Thoracic aorta (tissue), 2 donors: ENCODE results near the gene LRMDA. TPM values are rescaled to one million over a fixed set of nuclear protein-coding genes. Genes with fewer than 3 reads are reported as not detected.
A peak's percentile ranks its signal among the peaks of the same experiment; 100 is the strongest.

Experiments
- ATAC-seq: fragments of 150-250 bp; one replicate; pipeline ENCODE4 v1.8.0; 2017; ENCODE audit warnings: low read depth; ENCODE audit not compliant: insufficient number of reproducible peaks, low FRiP score
- DNase-seq: peaks from one replicate; pipeline ENCODE4 v3.0.0-alpha.2; 2020; ENCODE audit warnings: low spot score
- H3K27ac ChIP-seq, 2 donors: fragments of 200-600 bp; sonication (generic); 1 replicate in 1 of 2; 2 replicates in 1 of 2; pipeline ENCODE4 v1.5.1; 2016; ENCODE audit warnings: mild to moderate bottlenecking in 2 of 2, moderate library complexity in 2 of 2
- H3K27me3 ChIP-seq: fragments of 200-600 bp; sonication (generic); replicated peaks from 2 replicates; pipeline ENCODE4 v1.6.0; 2016; ENCODE audit warnings: mild to moderate bottlenecking; ENCODE audit not compliant: insufficient read depth
- H3K36me3 ChIP-seq: fragments of 200-600 bp; sonication (generic); one replicate; pipeline ENCODE4 v1.5.1; 2016
- H3K4me1 ChIP-seq, 2 donors: fragments of 200-600 bp; sonication (generic); 1 replicate in 1 of 2; 2 replicates in 1 of 2; pipeline versions ENCODE4 v1.5.1 to v1.6.0; 2016; ENCODE audit warnings: low read depth in 2 of 2, mild to moderate bottlenecking in 1 of 2; ENCODE audit not compliant: control insufficient read depth in 1 of 2
- H3K4me3 ChIP-seq: fragments of 200-600 bp; sonication (generic); 2 replicates; pipeline ENCODE4 v1.5.1; 2016; ENCODE audit warnings: mild to moderate bottlenecking
- H3K9me3 ChIP-seq: fragments of 200-600 bp; sonication (generic); 2 replicates; pipeline ENCODE4 v1.5.1; 2016
- CTCF ChIP-seq: fragments of 200-600 bp; sonication (generic); IDR thresholded peaks from one replicate; pipeline ENCODE4 v1.5.1; 2019; ENCODE audit warnings: antibody characterized with exemption
- total RNA-seq, 2 donors: library from RNA; depleted of rRNA; stranded (reverse); fragments of >200 nt; gene quantifications; one replicate each; pipeline versions ENCODE4 v1.1.0 to v1.2.3, GENCODE V29; 2016

The LRMDA gene
- total RNA-seq, 2 donors from 2014 or later, result 8.3 to 36.6 TPM

- TF ChIP-seq CTCF, result no peak
- H3K27me3 ChIP-seq, result no peaks in the 10 kb centered on the region
- no peak for DNase-seq
- H3K4me3 ChIP-seq, result no peak overlapping the region
- no peak overlapping the region for H3K27ac ChIP-seq
- H3K4me1 ChIP-seq, result peaks cover 7 to 16% of the 10 kb centered on the region in 2 donors
- no peaks in the 10 kb centered on the region for H3K9me3 ChIP-seq
- no peaks in the 10 kb centered on the region for H3K36me3 ChIP-seq
- no peak for ATAC-seq
Observed at GRCh38 chr10:75976681-75977080, 545.3 kb downstream of the LRMDA start.

DNA sequence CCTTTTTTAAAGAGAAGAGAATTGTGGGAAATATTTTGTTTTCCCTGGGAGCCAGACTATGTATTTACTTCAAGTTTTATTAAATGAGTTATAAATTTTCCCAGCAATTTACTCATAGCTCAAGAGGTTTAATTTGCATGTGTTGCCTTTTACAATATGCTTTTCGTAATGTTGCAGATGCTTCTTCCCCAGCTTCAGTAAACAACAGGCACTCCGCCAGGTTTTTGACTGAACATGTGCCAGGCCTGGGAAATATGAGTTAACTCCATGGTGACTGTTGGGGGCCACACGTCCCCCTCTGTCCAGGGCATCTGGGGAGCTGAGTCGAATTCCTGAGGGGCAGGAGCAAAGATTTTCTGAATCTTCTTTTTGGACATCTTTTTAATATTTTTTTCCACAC, 545.7 kb downstream of the LRMDA start:
- ATAC-seq, result no peak
- Histone ChIP-seq H3K9me3 (no peaks in the 10 kb centered on the region), H3K4me1 (peaks cover 7 to 11% of the 10 kb centered on the region in 2 donors), H3K27me3 (no peaks in the 10 kb centered on the region), H3K27ac (no peak overlapping the region), H3K36me3 (no peaks in the 10 kb centered on the region), H3K4me3 (no peak overlapping the region)
- DNase-seq, result no peak
- no peak for TF ChIP-seq CTCF

GRCh38 chr10:75978213-75978612, 546.8 kb downstream of the LRMDA start:
- DNase-seq (no peak), ATAC-seq (no peak)
- no peak overlapping the region for H3K4me3 ChIP-seq
- TF ChIP-seq CTCF, result no peak
- no peak overlapping the region for H3K27ac ChIP-seq
- no peaks in the 10 kb centered on the region for H3K36me3 ChIP-seq
- H3K27me3 ChIP-seq, result no peaks in the 10 kb centered on the region
- no peaks in the 10 kb centered on the region for H3K9me3 ChIP-seq
- peaks cover 0 to under 1% of the 10 kb centered on the region in 2 donors for H3K4me1 ChIP-seq

GRCh38 chr10:75980419-75981002, 549.1 kb downstream of the LRMDA start:
- TF ChIP-seq CTCF, result no peak
- no peaks in the 10 kb centered on the region for H3K27me3 ChIP-seq
- no peaks in the 10 kb centered on the region for H3K36me3 ChIP-seq
- no peak for ATAC-seq
- H3K9me3 ChIP-seq, result no peaks in the 10 kb centered on the region
- no peak overlapping the region for H3K4me3 ChIP-seq
- DNase-seq, result no peak
- H3K4me1 ChIP-seq, result no peaks in the 10 kb centered on the region
- no peak overlapping the region for H3K27ac ChIP-seq

GRCh38 chr10:75982611-75983369, 551.4 kb downstream of the LRMDA start:
- TF ChIP-seq CTCF, result no peak
- H3K27ac ChIP-seq, result no peak overlapping the region
- DNase-seq (peak; percentile 13), ATAC-seq (no peak)
- H3K4me1 ChIP-seq, result peaks cover 0 to 3% of the 10 kb centered on the region in 2 donors
- no peaks in the 10 kb centered on the region for H3K27me3 ChIP-seq
- no peak overlapping the region for H3K4me3 ChIP-seq
- no peaks in the 10 kb centered on the region for H3K9me3 ChIP-seq
- no peaks in the 10 kb centered on the region for H3K36me3 ChIP-seq
